Astrocyte (in vitro differentiated cells and primary cell): ENCODE measurements around the gene EPB41. TPM values are rescaled to one million over a fixed set of nuclear protein-coding genes. Genes with fewer than 3 reads are reported as not detected.

Source experiments
- DNase-seq: peaks from one replicate; pipeline ENCODE4 v3.0.0-alpha.2; 2010; ENCODE audit warnings: low read depth
- FAIRE-seq: peaks from 2 replicates; lab custom pipeline; 2011; peaks lifted over from hg19 to GRCh38; lab: Jason Lieb, UNC
- H2AFZ ChIP-seq: 2 replicates; pipeline ENCODE4 v1.6.0; 2012; ENCODE audit warnings: low read depth, low read length, inconsistent platforms
- H3K27ac ChIP-seq: 2 replicates; pipeline ENCODE4 v1.5.1; 2011; ENCODE audit warnings: low read depth, low read length, inconsistent platforms
- H3K27me3 ChIP-seq: 2 replicates; pipeline ENCODE4 v1.6.0; 2011; ENCODE audit warnings: low read length, inconsistent platforms; ENCODE audit not compliant: insufficient read depth
- H3K36me3 ChIP-seq: 2 replicates; pipeline ENCODE4 v1.5.1; 2011; ENCODE audit warnings: low read length, inconsistent platforms; ENCODE audit not compliant: insufficient read depth
- H3K4me1 ChIP-seq: 2 replicates; pipeline ENCODE4 v1.5.1; 2011; ENCODE audit warnings: low read length, inconsistent platforms; ENCODE audit not compliant: insufficient read depth
- H3K4me2 ChIP-seq: 2 replicates; pipeline ENCODE4 v1.6.0; 2012; ENCODE audit warnings: low read length, inconsistent platforms
- H3K4me3 ChIP-seq: 2 replicates; pipeline ENCODE4 v1.5.1; 2011; ENCODE audit warnings: low read depth, mild to moderate bottlenecking, low read length, inconsistent platforms; ENCODE audit not compliant: insufficient read depth
- H3K79me2 ChIP-seq: 2 replicates; pipeline ENCODE4 v1.6.0; 2012; ENCODE audit warnings: mild to moderate bottlenecking, low read length, inconsistent platforms; ENCODE audit not compliant: insufficient read depth
- H3K9ac ChIP-seq: 2 replicates; pipeline ENCODE4 v1.6.0; 2012; ENCODE audit warnings: mild to moderate bottlenecking, low read length, inconsistent platforms
- H3K9me3 ChIP-seq: 2 replicates; pipeline ENCODE4 v1.5.1; 2012; ENCODE audit warnings: low read depth, mild to moderate bottlenecking, low read length, inconsistent platforms; ENCODE audit not compliant: insufficient read depth
- H4K20me1 ChIP-seq: 2 replicates; pipeline ENCODE4 v1.6.0; 2012; ENCODE audit warnings: low read length, inconsistent platforms; ENCODE audit not compliant: insufficient read depth
- H3K27ac Mint-ChIP-seq: one replicate; pipeline ENCODE4 v1.8.0; 2021; ENCODE audit warnings: mild to moderate bottlenecking, mixed read lengths; ENCODE audit not compliant: unreplicated experiment
- H3K27me3 Mint-ChIP-seq: one replicate; pipeline ENCODE4 v1.8.0; 2021; ENCODE audit warnings: low read depth, mixed read lengths; ENCODE audit not compliant: unreplicated experiment
- H3K36me3 Mint-ChIP-seq: one replicate; pipeline ENCODE4 v1.8.0; 2021; ENCODE audit warnings: low read depth, mixed read lengths; ENCODE audit not compliant: unreplicated experiment
- H3K4me1 Mint-ChIP-seq: one replicate; pipeline ENCODE4 v1.8.0; 2021; ENCODE audit warnings: low read depth, mixed read lengths; ENCODE audit not compliant: unreplicated experiment
- H3K4me3 Mint-ChIP-seq: one replicate; pipeline ENCODE4 v1.8.0; 2021; ENCODE audit warnings: mild to moderate bottlenecking, moderate library complexity, mixed read lengths; ENCODE audit not compliant: unreplicated experiment
- H3K9me3 Mint-ChIP-seq: one replicate; pipeline ENCODE4 v1.8.0; 2021; ENCODE audit warnings: mild to moderate bottlenecking, mixed read lengths; ENCODE audit not compliant: unreplicated experiment
- EZH2 ChIP-seq: IDR thresholded peaks from 2 replicates; pipeline ENCODE4 v1.6.1; 2012; ENCODE audit warnings: mild to moderate bottlenecking, low read length, inconsistent platforms; ENCODE audit not compliant: insufficient read depth
- total RNA-seq: library from RNA; stranded (reverse); gene quantifications from 2 replicates; pipeline ENCODE4 v1.2.1, GENCODE V29; 2021
- TF ChIP-seq, protein P1 (sequence below): IDR thresholded peaks from 2 replicates; pipeline ENCODE4 v1.5.1; 2011; ENCODE audit warnings: low read depth, mild to moderate bottlenecking, inconsistent platforms, low read length, moderate library complexity; ENCODE audit not compliant: insufficient read depth

EPB41 gene
- total RNA-seq, 1 donor from 2014 or later: 13.9 TPM

GRCh38 chr1:29057700-29058099 is 143.3 kb downstream of the EPB41 start:
- FAIRE-seq: no peak
- no peak for TF ChIP-seq EZH2
- TF ChIP-seq, protein P1, sequence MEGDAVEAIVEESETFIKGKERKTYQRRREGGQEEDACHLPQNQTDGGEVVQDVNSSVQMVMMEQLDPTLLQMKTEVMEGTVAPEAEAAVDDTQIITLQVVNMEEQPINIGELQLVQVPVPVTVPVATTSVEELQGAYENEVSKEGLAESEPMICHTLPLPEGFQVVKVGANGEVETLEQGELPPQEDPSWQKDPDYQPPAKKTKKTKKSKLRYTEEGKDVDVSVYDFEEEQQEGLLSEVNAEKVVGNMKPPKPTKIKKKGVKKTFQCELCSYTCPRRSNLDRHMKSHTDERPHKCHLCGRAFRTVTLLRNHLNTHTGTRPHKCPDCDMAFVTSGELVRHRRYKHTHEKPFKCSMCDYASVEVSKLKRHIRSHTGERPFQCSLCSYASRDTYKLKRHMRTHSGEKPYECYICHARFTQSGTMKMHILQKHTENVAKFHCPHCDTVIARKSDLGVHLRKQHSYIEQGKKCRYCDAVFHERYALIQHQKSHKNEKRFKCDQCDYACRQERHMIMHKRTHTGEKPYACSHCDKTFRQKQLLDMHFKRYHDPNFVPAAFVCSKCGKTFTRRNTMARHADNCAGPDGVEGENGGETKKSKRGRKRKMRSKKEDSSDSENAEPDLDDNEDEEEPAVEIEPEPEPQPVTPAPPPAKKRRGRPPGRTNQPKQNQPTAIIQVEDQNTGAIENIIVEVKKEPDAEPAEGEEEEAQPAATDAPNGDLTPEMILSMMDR: no peak

DNA sequence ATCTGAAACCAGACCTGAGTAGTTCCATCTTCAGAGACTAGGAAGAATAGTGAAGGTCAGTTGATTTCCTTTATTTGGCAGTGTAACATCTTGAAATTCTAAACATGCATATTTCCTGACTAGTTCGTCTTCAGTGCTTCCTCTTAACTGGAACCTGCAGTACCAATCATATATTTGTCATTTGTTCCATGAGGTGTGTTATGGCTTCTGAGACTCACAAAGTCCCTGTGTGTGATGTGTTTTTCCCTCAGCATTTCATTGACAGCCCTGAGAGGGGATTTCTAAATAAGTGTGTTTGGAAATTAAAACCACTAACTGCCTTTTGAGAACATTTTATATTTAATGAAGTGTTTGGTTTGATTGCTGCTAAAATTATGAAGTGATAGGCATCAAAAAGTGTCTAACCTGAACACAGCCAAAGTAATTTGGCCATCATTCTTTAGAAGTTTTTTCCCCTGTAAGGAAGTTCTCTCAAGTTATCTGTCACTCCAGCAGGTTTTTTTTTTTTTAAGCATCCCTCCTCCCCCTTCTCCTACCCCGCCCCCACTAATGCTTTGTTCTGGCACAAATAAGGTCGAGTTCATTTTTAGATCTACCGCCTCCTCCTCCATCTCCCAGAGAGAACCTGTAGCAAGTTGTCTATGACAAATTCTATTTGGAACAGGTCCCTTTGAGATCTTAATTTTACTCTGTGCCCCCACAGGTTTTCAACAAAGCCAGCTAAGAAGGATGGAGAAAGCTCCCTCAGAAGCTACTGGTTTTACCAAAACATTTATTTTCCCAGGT is 148.0 kb downstream of the EPB41 start:
- Mint-ChIP-seq H3K36me3 (no peaks in the 10 kb centered on the region), H3K27me3 (no peaks in the 10 kb centered on the region), H3K9me3 (no peaks in the 10 kb centered on the region), H3K4me3 (no peak overlapping the region), H3K27ac (no peak overlapping the region), H3K4me1 (no peaks in the 10 kb centered on the region)
- H4K20me1 ChIP-seq: no peaks in the 10 kb centered on the region
- no peak overlapping the region for H3K27ac ChIP-seq
- no peaks in the 10 kb centered on the region for H3K36me3 ChIP-seq
- no peak overlapping the region for H3K9ac ChIP-seq
- TF ChIP-seq EZH2: no peak
- no peaks in the 10 kb centered on the region for H3K4me1 ChIP-seq
- DNase-seq (no peak), FAIRE-seq (no peak)
- H3K9me3 ChIP-seq: no peaks in the 10 kb centered on the region
- no peaks in the 10 kb centered on the region for H3K27me3 ChIP-seq
- no peak overlapping the region for H3K4me3 ChIP-seq
- no peaks in the 10 kb centered on the region for H3K79me2 ChIP-seq
- no peak overlapping the region for H3K4me2 ChIP-seq
- H2AFZ ChIP-seq: no peak overlapping the region

More at GRCh38 chr1:29057700-29058099, 143.3 kb downstream of the EPB41 start:
- Histone ChIP-seq H3K79me2 (no peaks in the 10 kb centered on the region), H2AFZ (no peak overlapping the region), H3K9me3 (no peaks in the 10 kb centered on the region), H3K4me1 (no peaks in the 10 kb centered on the region), H3K27ac (no peak overlapping the region), H3K27me3 (no peaks in the 10 kb centered on the region), H3K36me3 (no peaks in the 10 kb centered on the region), H4K20me1 (no peaks in the 10 kb centered on the region), H3K4me3 (no peak overlapping the region), H3K4me2 (no peak overlapping the region), H3K9ac (no peak overlapping the region)
- Mint-ChIP-seq H3K4me3 (no peak overlapping the region), H3K4me1 (peaks cover 6% of the 10 kb centered on the region), H3K27ac (no peak overlapping the region), H3K9me3 (no peaks in the 10 kb centered on the region), H3K36me3 (no peaks in the 10 kb centered on the region), H3K27me3 (no peaks in the 10 kb centered on the region)
- no peak for DNase-seq

- H3K9me3 ChIP-seq: no peaks in the 10 kb centered on the region
- no peaks in the 10 kb centered on the region for H3K9me3 Mint-ChIP-seq
- no peak for FAIRE-seq
- no peaks in the 10 kb centered on the region for H3K36me3 Mint-ChIP-seq
- H2AFZ ChIP-seq: no peak overlapping the region
- H3K9ac ChIP-seq: no peak overlapping the region
- no peaks in the 10 kb centered on the region for H4K20me1 ChIP-seq
- no peak overlapping the region for H3K27ac ChIP-seq
- TF ChIP-seq, protein P1: no peak
- no peak for TF ChIP-seq EZH2
- no peaks in the 10 kb centered on the region for H3K27me3 ChIP-seq
- no peak overlapping the region for H3K4me3 Mint-ChIP-seq
- H3K36me3 ChIP-seq: no peaks in the 10 kb centered on the region
- H3K27me3 Mint-ChIP-seq: no peaks in the 10 kb centered on the region
- no peak overlapping the region for H3K4me3 ChIP-seq
- DNase-seq: no peak
- no peaks in the 10 kb centered on the region for H3K79me2 ChIP-seq
- no peaks in the 10 kb centered on the region for H3K4me1 Mint-ChIP-seq
- no peak overlapping the region for H3K27ac Mint-ChIP-seq
- H3K4me2 ChIP-seq: no peak overlapping the region
- H3K4me1 ChIP-seq: no peaks in the 10 kb centered on the region
Observed at GRCh38 chr1:29064064-29064463, 149.7 kb downstream of the EPB41 start.
